Measurements from ENCODE around the gene CDC6.
"Not testable (repeated sequence)": the region's sequence is repeated elsewhere in the genome, so short reads cannot be mapped to it uniquely, and the experiment has no call there.

The CDC6 gene

DNA sequence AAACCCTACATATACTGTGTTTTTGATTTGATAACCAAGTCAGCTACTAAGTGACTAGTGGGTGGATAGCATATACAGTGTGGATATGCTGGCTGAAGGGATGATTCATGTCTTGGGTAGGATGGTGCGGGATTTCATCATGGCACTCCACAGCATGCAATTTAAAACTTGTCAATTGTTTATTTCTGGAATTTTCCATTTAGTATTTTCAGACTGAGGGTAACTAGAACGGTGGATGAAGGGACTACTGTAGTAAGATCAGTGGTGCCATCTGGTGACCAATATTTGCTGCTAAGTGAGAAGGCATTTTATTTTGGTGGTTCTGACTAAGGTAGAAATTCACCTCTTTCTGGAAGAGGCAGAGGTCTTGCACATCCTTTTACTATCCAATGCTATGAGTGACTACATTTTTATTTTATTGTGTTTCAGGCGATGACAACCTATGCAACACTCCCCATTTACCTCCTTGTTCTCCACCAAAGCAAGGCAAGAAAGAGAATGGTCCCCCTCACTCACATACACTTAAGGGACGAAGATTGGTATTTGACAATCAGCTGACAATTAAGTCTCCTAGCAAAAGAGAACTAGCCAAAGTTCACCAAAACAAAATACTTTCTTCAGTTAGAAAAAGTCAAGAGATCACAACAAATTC is 3.1 kb downstream of the CDC6 start:
- DNase-seq, result peak in 1 of 2 donors; percentile 46

GRCh38 chr17:40291281-40291664 is 3.6 kb downstream of the CDC6 start:
- DNase-seq, result no peak

GRCh38 chr17:40293363-40293762 is 5.7 kb downstream of the CDC6 start:
- no peak for DNase-seq

- no peak for DNase-seq
Measured at GRCh38 chr17:40295488-40296436, 8.1 kb downstream of the CDC6 start.

DNA sequence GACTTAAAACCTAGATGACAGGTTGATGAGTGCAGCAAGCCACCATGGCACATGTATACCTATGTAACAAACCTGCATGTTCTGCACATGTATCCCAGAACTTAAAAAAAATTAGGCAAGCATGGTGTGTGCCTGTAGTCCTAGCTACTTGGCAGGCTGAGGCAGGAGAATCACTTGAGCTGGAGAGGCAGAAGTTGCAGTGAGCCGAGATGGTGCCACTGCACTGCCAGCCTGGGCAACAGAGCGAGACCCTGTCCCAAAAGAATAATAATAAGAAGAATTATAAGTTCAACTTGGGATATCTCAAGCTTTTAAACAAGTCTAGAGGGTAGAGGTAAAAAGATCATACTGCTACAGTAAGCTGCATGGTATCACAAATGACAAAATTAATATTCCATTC is 9.8 kb downstream of the CDC6 start:
- DNase-seq, result no peak

DNA sequence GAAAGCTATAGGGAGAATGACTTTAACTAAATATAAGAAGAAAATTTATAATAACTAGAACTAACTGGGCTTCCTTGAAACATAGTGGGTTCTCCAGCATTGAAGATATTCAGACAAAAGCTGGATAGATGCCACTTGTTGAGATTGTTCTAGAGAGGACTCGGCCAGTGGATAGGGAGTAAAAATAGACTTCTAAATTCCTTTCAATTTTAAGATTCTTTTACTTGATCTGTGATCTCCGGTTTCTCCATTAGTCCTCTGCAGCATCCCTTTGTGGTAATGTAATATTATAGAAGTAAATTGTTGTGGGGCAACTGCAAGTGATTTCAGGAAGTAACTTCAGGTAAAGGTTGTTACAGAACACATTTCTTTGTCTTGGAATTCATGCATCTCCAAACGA is 11.0 kb downstream of the CDC6 start:
- no peak for DNase-seq

GRCh38 chr17:40299159-40299757 is 11.6 kb downstream of the CDC6 start:
- DNase-seq, result not testable (repeated sequence)

DNA sequence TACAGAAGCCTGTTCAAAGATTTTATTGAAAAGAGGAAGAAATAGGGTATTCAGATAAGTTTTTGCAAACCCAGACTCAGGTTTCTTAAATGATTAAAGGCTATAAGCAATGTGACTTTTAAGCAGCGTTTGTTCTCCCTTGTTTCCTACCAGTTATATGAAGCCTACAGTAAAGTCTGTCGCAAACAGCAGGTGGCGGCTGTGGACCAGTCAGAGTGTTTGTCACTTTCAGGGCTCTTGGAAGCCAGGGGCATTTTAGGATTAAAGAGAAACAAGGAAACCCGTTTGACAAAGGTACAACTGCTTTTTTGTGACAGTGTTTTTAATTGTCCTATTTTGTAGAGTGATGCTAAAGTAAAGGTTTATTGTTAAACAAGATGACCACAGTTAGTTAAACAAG is 13.6 kb downstream of the CDC6 start:
- no peak for DNase-seq

DNA sequence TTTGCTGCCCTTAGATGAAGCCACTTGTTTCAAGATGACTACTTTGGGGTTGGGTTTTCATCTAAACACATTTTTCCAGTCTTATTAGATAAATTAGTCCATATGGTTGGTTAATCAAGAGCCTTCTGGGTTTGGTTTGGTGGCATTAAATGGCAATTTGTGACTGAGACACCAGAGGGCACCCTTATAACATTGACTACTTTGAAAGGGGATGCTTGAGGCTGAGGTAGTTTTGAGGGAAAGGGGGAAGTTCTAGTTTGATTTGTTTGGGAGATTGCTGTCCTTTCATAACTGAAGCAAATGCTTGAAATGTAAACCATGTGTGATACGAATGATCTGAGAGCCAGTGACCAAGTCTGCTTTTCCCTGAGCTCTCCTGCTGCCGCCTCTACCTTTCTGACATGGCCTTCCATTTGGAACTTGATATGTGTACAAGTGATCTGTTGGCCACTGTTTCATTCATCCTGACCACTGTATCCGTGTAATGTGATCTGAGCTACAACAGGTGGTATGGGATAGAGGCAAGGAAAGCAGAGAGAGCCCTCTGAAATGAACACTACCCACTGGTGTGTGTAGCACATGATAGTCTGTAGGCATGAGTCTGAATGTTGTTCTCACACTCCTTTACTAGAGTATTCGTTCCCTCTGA is 15.5 kb downstream of the CDC6 start:
- DNase-seq, result peak in 1 of 2 donors; percentile 85

DNA sequence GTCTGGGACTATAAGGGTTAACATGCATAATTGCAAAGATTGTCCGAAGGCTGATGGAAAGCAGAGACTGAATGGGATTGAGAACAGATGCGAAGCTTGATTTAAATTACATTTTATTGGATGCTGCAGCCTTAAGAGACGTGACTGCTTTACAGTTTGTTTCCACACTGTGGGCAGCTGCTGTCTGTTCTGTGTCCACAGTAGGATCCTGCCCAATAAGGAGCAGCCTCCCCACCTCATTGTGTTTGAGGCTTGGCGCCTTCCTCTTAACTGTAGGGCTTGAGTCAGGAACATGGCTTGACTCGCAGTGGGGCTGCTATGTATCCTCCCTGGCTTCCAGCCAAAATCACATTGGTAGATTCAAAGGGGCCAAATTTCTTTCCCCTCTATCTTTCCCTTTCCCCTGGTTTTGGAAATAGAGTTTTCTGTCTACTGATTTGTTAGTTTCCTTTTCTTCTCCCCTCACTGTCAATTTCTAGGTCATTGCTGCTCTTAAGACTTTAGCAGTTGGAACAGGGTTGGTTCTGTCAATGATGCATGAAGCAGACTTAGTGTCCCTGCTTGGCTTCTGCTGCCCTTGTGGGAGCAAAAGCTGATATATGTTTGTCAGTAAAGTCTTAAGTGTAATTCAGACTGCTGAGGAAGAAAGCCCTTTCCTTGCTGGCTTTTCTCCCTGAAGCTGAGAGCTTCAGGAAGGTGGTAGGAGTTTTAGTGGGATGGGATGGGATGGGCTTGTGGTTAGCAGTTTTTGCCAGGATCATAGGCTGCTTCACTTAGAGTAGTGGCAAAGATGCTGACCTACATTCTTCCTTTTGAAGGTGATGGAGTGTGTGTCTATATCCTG is 16.3 kb downstream of the CDC6 start:
- DNase-seq, result no peak

DNA sequence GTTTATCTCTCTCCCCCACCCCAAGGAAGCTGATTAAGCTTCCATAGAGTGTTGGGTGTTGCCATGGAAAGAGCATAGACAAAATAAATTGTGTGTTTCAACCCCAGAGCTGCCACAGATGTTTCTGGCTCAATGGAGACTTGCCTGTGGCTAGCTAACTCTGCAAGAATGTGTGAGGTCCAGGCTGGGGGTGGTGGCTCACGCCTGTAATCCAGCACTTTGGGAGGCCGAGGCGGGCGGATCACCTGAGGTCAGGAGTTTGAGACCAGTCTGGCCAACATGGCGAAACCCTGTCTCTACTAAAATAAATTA is 16.8 kb downstream of the CDC6 start:
- DNase-seq, result not testable (repeated sequence)

DNA sequence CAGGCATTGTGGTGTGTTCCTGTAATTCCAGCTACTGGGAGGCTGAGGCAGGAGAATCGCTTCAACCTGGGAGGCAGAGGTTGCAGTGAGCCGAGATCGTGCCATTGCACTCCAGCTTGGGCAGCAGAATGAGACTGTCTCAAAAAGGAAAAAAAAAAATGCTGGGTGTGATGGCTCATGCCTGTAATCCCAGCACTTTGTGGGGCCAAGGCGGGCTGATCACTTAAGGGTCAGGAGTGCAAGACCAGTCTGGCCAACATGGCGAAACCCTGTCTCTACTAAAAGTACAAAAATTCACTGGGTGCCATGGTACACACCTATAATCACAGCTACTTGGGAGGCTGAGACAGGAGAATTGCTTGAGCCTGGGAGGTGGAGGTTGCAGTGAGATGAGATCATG is 17.2 kb downstream of the CDC6 start:
- not testable (repeated sequence) for DNase-seq

DNA sequence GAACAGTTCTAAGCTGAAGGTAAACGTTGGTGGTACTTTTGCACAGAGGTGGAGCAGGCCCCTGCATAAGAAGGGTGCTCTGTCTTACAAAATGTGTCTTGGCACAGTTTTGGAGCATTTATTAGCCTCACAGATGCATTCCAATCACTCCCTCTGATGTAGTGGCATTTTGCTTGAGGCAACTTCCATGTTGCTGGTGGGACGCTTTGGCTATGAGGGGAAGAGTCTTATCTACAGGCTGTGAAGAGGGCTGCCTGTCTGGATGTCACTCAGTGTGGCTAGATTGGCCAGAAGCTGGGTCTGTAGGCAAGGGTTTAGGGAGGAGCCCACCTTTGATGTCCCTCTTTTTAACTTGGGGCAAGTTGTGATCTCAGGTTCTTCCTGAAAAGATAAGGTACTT is 18.7 kb downstream of the CDC6 start:
- no peak for DNase-seq

GRCh38 chr17:40307001-40307730 is 19.5 kb downstream of the CDC6 start:
- DNase-seq, result no peak

- peak in 1 of 2 donors; percentile 13 for DNase-seq
Measured at GRCh38 chr17:40307740-40308239, 20.1 kb downstream of the CDC6 start.

DNA sequence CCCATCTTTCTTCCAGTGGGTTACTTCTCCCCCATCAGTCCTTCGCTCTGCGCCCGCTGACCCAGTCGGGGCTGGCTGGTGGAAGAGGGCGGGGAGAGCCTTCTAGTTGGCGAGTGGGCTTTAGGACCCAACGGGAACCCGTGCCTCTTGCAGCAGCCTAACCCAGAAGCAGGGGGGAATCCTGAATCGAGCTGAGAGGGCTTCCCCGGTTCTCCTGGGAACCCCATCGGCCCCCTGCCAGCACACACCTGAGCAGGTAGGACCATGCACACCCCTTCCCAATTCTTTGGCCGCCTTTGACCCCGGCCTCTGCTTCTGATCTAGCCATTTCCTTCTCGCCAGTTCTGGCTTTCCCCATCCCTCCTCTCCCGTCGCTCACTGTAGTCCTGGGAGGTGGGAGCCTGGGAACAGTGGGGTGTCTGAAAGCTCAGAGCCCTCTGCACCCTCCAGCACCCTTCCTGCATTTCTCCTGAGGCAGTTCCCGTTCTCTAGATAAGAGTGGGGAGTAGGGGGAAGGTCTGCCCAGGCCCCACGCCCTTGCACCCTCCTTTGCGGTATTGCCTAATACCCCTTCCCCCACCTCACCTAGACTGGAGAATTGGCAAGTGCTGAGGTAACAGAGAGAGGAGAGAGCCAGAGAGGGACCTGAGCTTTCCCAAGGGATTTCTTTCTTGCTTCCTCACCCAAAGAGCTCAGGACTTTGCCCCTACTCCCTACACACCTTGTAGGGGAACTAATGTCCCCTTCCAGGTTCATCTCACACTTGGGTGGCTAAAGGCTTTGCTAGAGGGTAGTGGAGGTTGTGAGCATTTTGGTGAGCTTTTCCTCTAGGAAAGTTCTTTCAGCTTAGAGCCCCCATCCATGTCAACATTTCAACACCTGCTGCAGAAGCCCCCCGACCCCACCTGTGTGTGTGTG is 21.6 kb downstream of the CDC6 start, which contains the start of gene RARA:
TSS of gene RARA (plus strand) at position 150 of the 918 bp plus-strand sequence. CDS start 22,039 bp downstream, outside the sequence.
- DNase-seq, result no peak

- no peak for DNase-seq
Measured at GRCh38 chr17:40309949-40310510, 22.4 kb downstream of the CDC6 start.

DNA sequence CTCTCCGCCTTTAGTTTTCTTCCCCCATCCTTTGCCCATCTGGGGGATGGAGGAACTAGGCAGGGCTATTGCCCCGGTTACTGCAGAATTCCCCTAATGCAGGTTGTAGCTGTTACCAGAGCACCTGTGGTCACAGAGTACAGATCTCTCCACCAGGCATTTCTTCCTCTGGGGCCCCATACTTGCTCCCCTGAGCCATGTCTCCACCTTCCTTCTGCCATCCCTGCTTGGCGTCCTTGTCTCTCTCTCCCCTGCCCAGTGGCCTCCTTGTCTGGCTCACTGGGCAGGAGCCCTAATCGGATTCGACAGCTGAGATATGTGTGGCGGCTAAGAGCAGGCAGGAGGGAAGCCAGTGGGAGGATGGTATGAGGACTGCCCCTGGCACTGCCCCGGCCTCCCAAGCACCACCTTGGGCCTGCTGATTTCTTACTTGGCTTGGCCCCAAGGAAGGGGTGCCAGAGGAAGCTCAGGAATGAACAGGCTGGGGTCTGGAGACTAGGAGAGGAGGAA is 23.3 kb downstream of the CDC6 start:
- no peak for DNase-seq

DNA sequence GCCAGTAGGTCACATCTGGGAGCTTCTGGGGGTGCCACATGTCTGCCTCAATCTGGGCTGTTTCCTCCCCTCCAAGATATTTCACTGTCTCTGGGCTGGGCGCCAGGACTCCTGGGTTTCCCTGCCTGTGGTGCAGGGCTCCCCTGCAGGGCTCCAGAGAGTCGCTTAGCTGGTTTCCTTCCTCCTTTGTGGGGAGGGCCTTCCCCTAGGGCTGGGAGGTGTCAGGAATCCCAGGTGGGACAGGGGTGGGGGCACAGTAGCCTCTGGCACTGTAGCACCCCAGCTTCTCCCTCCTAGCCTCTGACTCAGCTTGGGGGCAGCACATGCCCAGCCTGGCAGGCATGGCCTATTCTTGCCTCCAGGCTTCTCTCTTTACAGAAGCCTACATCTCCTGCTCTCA is 23.9 kb downstream of the CDC6 start:
- peak in 1 of 2 donors; percentile 82 for DNase-seq

All from bone marrow (tissue), 2 donors.